Peyer's patch (tissue), 4 donors: ENCODE data around the gene AP4E1.

ENCODE experiments used
- POLR2A ChIP-seq, 2 donors: fragments of 450-650 bp; IDR thresholded peaks; one replicate each; pipeline ENCODE4 v1.5.1; 2017; ENCODE audit warnings: antibody characterized with exemption in 2 of 2, mild to moderate bottlenecking in 2 of 2, moderate library complexity in 2 of 2
- TF ChIP-seq, protein P1 (sequence below), 6 experiments: fragments of 450-650 bp in 4 of 6; fragments of 200-600 bp in 2 of 6; sonication (generic) in 1 of 6; IDR thresholded peaks; one replicate each; pipeline ENCODE4 v1.5.1; 2017 to 2019; ENCODE audit warnings: antibody characterized with exemption in 6 of 6, mild to moderate bottlenecking in 3 of 6, moderate library complexity in 1 of 6

- TF ChIP-seq, protein P1, sequence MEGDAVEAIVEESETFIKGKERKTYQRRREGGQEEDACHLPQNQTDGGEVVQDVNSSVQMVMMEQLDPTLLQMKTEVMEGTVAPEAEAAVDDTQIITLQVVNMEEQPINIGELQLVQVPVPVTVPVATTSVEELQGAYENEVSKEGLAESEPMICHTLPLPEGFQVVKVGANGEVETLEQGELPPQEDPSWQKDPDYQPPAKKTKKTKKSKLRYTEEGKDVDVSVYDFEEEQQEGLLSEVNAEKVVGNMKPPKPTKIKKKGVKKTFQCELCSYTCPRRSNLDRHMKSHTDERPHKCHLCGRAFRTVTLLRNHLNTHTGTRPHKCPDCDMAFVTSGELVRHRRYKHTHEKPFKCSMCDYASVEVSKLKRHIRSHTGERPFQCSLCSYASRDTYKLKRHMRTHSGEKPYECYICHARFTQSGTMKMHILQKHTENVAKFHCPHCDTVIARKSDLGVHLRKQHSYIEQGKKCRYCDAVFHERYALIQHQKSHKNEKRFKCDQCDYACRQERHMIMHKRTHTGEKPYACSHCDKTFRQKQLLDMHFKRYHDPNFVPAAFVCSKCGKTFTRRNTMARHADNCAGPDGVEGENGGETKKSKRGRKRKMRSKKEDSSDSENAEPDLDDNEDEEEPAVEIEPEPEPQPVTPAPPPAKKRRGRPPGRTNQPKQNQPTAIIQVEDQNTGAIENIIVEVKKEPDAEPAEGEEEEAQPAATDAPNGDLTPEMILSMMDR (IDR thresholded peaks at IDR 0.05), result no peak
- no peak for TF ChIP-seq POLR2A (IDR thresholded peaks at IDR 0.05)
Measured at GRCh38 chr15:50907601-50908208, 778 bp upstream of the AP4E1 start.
